Kasumi-1 (cell line): ENCODE data around the gene NRG2.
A peak's percentile ranks its signal among the peaks of the same experiment; 100 is the strongest.

Experiments
- DNase-seq, 2 experiments: peaks; one replicate each; lab custom pipeline; 2025; lab: John Stamatoyannopoulos, UW

NRG2 gene

DNA sequence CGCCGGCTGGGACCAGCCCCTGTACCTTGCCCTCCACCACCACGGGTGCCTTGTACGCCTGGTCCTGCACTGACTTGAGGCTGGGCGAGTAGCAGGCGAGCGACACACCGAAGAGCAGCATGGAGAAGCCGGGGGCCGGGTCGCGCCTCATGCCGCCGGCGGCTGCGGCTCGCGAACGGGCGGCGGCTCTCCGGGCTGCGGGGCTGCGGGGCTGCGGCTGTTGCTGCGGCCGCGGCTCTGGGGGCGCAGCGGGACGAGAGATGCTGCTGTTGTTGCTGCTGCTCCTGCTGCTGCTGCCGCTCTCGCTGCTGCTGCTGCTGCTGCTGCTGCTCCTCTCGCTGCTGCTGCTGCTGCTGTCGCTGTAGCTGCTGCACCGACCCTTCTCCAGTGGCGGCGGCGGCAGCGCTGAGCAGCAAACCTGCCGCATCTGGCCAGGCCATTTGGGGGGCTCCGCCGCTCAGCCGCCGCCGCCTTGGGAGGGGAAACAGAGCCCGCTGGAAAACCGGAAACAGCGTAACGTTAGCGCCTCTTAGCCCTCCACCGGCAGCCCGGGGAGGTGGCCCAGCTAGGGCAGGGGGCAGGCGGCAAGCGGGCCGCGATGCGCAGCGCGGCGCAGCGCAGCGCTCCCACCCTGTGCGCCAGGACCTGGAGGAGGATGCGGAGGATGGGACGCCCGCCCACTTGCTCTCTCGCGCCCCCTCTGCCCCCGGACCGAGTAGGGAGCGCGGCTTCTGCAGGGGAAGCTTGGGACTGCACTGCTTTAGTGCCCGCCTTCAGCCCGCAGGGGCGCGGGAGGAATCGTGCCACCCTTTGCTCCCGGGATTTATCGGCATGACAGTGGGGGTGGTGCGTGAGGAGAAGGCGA, at the start of gene NRG2:
Gene NRG2 (minus strand): TSS at position 657 of the 865 bp plus-strand sequence.
- DNase-seq = peak; percentile 24 to 42

DNA sequence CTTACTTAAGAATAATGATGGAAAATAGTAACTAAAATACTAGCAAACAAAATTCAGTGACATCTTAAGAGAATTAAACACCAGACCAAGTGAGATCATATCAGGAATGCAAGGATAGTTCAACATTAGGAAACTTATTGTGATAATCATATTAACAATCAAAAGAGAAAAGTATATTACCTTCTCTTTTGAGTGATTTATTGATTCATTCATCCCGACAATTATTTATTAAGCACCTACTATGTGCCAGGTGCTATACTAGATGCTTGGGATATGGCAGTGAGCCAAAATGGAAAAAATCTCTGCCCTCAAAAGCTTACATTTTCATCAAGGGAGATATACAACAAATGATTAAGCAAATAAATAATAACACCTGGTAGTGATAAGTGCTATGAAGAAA, 47.2 kb upstream of the NRG2 start:
- no peak for DNase-seq

DNA sequence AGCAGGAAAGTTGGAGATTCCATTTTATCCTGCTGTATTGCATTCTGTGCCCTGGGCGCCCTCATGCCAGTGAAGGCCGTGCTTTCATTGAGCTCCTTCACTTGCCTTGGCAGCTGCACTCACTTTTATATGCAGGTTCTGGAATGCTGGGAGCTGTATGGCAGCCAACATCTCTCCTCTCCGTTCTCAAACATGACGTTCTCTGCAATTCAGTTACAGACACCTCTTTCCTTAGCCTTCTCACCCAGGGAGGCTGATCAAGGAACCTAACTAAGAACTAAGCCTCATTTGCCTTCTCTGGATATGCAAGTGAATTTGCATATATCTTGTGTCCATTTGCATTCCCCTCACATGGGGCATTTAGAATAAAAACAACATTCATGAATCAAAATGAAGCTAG, 41.4 kb upstream of the NRG2 start:
- no peak for DNase-seq

DNA sequence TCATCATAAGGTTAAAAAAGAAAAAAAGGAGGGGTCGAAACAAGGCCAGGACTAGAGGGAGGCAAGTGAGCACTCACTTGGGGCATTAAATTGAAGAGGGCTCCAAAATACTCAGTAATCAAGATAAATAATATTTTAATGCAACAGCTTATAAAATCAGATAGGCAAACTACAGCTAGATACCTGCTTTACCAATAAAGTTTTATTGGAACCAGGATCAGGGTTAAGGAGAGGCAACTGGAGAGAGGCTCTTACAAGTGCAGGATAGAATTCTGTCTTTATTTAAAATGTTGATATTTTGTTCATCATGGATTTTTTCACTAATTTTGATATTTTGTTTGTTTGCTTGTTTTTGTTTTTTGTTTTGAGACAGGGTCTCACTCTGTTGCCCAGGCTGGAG, 40.6 kb upstream of the NRG2 start:
- DNase-seq = no peak

DNA sequence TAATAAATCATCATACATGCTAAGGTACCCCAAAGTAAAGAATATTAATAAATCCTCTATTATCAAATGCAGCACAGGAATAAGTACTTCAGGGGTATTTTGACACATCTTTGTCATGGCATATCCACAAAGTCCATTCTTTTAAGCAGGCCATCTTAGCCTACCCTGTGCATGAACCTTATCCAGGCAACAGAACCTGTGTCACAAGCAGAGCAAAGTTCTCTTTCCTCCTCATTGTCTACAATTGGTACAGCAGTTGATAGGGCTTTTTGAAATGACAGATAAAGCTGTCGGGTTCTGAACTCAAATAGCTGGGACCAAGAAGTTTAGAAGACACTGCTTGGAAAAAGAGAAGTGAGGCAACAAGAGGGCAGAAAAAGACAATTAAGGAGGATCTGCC, 40.0 kb upstream of the NRG2 start:
- DNase-seq = no peak

DNA sequence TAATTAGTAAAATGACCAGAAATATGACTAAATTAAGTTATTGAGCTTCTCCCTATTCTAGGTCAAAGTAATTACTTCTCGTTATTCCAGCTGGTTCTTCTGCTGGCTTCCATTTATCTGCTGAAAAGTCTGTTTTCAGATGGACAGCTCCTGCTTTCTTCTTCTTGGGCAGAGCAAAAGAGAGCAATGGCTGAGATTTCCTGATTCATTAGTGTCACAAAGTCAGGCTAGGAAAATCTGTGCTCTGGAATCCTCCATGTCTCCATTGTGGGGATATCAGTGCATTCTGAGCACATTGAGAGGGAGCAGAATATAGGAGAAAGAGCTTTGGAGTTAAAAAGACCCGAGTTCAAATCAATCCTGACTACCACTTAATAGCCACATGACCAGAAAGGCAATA, 33.7 kb upstream of the NRG2 start:
- DNase-seq = no peak

DNA sequence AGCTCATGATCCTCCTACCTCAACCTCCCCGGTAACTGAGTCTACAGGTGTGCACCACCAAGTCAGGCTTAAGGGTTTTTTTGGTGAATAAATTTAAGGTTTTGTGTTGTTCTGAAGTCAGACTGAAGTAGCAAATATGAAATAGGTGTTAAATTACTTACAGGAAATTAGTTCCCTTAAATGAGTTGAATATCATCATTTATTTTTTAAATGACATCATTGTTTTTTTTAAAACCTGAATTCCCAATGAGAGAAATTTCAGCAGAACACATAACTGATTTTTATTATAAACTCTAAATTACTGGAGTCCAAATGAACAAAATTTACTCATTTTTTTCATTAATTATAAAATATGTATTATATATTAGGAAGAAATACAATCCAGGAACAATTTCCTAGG, 33.0 kb upstream of the NRG2 start:
- no peak for DNase-seq

DNA sequence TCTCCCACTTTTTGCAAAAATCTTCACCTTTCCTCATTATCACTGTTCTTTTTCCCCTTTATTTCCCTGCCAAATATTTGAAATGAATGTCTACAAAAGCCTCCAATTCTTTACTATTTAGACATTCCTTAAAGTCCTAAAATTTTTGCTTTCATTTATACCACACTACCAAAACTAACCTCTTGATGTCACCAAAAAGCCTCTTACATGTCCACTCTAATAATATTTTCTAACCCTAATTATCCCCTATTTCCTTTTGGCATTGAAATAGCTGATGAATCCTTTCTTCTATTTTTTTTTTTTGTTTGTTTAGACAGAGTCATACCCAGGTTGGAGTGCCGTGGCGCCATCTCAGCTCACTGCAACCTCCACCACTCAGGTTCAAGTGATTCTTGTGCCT, 32.3 kb upstream of the NRG2 start:
- peak; percentile 29 to 44 for DNase-seq

DNA sequence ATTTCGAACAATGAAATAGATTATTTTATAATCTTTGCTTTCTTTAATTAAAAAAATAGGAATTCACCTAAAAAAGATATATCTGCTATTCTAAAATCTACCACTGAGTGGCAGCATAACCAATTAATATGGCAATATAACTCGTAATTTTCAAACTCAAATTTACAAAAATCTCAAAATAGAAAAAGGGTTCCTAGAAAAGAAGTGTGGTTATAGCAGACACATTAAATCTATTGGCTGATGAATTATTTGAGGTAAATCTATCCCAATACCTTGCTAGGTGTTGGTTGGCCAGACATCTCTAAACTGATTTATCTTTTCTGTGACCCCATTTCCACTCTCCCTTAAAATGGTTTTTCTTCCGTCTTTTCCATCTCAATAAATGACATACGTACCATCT, 30.2 kb upstream of the NRG2 start:
- DNase-seq = peak; percentile 18 to 25

DNA sequence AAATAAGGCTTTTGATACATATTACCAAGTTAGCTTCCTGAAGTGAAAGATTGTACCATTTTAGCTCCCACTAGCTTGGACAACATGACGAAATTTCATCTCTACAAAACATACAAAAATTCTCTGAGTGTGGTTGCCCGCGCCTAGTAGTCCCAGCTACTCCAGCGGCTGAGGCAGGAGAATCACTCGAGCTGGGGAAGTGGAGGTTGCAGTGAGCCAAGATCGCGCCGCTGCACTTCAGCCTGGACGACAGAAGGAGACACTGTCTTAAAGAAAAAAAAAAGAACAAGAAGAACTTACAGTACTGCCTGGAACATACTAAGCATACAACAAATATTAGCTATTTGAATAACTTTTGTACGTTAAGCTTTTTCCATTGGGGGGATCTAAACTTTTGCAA, 29.7 kb upstream of the NRG2 start:
- no peak for DNase-seq

DNA sequence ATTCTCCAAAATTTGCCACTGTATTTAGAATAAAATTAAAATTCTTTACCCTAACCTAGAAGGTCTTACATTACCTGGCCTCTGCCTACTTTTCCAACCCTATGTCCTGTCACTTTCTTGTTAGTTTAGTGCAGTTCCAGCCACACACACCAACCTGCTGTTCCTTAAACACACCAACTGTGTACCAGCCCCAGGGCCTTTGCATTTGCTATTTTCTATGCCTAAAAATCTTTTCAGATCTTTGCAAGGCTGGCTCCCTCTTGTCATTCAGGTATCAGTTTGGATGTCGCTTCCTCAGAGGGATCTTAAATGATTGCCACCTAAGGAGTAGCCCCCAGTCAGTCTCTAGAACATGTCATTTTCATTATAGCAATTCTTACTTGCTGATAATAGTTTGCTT, 17.7 kb upstream of the NRG2 start:
- no peak for DNase-seq

DNA sequence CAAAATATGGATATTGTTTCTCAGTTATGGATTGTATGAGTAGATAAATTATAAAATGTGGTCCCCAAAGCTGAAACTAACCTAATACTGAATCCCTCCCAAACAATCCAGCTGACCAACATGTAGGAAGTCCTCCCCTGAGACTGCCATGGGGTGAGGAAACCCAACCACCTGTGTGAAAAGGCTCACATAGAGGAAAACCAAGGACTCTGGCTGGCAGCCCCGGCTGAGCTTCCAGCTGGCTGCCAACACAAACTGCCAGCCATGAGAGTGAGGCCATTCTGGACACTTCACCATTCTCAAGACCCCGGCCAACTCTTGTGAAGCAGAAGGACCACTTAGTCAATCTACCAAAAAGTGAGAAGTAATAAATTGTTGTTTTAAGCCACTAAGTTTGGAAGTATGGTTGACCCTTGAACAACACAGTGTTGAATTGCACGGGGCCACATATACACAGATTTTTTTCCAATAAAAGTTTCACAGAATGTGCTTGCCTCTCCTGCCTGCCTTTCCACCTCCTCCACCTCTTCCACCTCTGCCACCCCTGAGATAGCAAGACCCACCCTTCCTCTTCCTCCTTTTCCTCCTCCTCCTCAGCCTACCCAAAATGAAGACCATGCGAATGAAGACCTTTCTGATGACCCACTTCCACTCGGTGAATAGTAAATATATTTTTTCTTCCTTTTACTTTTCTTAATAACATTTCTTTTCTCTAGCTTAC, 15.3 kb upstream of the NRG2 start:
- no peak for DNase-seq

DNA sequence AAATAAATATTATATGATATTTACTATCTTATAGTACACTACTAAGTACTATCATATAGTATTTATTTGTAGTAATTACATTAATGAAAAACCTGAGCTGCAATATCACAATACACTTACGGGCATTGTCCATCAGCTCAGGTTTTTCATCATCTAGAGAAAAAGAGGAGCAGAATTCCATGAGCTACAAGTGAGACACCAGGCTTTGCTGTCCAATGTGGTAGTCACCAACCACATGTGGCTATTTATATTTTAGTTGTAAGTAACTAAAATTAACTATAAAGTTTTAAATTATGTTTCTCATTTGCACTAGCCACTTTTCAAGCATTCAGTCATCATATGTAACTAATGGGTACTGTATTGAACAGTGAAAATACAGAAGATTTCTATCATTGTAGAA, 13.8 kb upstream of the NRG2 start:
- no peak for DNase-seq

DNA sequence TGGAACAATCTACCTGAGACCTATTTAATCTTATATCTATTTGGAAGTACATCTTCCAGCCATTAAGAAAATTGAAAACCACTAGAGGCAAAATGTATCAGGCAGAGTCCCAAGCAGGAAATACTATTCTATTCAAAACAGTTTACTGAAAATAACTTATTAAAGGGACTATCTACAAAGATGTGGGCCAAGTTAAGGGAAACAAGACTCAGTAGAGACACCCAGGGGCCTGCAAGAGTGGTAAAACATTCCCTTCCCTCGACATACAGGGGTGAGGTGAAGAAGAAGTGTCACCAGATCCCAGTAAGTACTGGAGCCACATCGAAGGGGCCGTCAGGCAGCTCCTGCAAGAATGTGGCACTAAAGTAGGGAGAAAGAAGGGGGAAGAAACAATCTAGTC, 12.1 kb upstream of the NRG2 start:
- no peak for DNase-seq

DNA sequence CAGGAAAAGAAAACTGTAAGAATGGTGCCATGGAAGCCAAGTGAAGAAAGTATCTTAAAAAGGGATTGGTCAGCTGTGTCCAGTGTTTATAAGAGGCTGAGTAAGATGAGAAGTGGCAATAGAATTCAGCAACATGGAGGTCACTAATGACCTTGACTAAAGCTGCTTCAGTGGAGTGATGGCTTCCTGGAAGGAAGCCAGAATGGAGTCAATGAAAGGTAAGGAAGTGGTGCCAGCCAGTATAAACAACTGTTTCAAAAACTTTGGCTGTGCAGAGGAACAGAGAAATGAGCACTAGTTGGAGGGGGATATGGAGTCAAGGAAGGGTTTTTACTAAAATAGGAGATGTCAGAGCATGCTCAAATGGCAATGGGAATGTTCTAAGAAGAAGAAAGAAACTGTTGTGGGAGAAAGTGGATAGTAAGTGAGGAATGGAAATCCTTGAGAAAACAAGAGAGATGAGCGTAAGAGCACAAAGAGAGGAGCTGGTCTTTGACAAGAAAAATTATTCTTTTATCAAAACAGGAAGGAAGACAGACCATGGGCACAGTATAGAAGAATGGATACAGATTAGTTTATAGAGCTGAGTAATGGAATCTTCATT, 11.1 kb upstream of the NRG2 start:
- DNase-seq = no peak

DNA sequence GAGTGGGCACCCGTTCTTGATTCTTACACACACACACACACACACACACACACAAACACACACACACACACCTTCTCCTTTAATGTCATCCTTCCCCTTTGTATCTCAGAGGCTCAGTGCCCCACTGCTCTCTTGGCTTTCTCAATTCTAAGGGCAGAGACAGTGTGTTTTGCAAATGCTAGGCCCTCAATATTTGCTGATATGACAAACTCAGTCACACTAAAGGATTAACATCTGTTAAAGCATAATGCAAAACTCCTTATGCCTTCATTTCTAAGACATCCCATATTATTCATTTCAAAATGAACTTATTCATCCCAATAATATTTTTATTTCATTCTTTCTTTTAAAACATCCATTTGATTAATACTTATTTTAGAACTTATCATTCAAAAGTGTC, 8.9 kb upstream of the NRG2 start:
- DNase-seq = no peak

DNA sequence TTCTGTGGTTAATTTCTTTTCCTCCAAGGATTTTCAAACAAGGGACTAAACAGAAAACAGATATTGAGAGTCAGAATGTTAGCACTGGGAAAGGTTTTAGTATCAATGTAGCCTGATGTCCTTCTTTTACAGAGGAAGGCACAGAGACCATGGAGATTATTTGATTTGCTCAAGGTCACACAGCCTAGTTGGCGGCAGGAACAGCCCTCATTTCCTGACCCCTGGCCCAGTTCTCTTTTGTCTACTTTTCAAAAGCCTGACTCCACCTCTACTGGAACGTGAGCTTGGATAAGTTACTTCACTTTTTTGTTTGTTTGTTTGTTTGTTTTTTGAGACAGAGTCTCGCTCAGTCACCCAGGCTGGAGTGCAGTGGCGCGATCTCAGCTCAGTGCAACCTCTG, 6.6 kb upstream of the NRG2 start:
- DNase-seq = no peak

DNA sequence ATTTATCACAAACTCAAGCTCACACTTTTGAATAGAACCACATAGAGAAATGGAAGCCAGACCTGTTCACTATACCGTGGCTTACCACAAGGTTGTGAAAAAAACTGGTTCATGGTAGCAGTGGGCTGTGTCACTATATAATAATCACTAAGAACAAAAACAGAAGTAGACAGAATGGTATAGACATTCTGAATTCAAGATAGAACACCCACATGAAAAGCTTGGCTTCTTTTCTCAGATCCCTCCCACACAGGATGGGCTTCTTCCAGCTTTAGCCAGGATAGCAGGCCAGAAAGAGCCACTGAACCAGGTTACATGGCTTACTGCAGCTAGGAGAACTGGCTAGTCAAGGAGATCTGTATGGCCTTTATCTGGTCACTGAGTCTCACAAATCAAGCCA, 6.1 kb upstream of the NRG2 start:
- DNase-seq = no peak

DNA sequence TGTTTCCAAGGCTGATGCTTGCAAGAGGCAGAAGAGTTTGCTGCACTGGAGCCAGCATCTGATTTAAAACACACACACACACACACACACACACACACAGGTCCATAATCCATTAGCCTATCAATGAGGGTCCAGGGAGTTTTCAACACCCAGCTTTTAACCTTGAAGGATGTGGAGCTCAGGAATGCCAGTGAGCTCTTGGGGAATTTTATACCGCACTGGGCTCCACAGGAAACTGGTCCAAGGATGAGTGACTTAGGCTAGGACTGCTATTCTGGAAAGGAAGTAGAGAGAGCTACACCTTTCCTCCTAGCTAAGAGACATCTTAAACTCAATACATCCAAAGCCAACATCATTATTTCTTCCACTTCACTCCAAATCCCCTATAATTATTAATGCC, 942 bp upstream of the NRG2 start:
- no peak for DNase-seq

DNA sequence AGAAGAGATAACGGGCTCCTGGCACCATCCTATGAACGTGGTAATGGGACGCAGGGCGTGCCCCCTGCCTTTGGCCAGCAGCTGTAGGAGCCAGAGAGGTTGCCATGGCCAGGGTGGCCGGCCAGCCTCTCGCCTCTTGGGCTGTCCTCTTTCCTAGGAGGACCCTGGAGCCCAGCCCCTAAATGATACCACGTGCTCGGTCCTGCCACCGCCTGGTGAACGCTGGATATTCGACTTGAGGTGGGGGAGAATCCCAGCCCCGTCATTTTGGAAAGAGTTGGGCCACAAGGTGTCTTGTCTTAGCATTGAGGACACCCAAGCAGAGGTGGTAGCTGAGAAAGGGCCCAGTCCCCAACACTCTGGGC, 391 bp upstream of the NRG2 start:
- no peak for DNase-seq

DNA sequence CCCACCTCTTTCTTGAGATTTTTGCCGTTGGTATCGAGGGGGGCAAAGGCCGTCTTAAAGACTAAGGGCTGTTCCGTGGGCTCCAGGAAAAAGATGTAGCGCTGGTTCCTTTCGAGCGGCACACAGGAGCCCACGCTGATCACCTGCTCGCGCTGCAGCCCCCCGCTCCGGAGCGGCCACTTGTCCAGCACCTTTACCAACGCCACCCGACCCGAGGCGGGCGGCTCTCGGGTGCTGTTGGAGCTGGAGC, 781 bp downstream of the NRG2 start:
- no peak for DNase-seq

DNA sequence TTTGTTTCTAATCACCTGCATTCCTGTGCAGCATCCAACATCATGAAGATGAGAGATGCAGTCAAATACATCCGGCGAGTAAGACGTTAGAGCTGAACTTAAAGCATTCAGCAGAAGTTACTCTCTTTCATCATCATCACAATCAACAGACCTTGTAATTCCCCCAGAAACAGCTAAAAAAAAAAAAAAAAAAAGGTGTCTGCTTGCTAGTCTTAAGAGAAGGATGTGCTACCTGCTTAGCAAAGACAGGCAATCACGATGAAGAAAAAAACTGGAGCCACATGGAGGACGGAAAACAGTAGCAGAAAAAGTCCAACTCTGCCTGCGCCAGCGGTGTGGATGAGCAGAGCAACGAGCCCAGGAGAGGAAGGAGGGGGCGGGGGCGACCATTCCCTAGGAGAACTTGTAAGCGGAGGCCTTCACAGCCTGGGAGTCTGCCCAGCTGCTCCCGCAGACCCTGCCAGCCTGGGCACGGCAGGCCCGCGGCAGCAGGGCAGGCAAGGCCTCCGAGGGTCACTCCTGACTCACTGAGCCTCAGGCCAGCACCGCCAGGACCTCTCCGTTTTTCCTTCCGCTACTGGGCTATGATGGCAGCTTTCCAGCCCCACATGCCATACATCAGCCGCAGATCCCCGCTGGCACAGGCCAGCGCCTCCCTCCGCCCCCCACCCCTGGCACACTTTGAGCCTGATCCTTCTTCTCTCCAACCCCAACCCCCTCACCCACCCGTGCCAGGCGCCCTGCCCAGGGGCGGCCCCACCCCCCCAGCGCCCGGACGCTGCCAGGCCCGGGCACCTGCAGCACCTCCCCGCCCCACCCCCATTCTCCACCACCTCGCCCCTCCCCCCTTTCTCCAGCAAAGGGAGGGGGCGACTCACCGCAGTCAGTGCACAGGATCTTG, 1.4 kb downstream of the NRG2 start:
- DNase-seq = no peak

DNA sequence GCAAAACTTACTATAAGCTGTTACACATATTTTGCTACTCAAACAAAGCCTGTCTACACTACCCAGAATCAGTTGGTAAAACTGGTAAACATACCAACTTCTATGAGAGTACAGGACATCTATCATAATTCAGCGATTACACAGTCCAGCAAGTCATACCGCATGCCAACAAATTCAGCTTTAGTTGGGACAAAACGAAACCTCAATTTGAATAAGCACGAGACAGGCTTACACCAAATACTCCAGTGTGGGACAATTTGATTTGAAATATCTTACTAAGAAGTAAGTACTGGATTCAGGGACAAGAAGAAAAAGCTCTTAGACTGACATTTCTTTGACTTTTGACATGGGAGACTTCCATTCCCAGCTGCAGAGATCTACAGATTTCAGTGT, 2.0 kb downstream of the NRG2 start:
- no peak for DNase-seq
